Activated CD4-positive, CD25-positive, alpha-beta regulatory T cell treated with anti-CD3 and anti-CD28 coated beads, Interleukin-2, amount 50 U/mL, for 24 hours (primary cell): ENCODE results near the gene RPS6KA5.

Experiments used
- ATAC-seq, 2 donors: fragments of 150-1000 bp; cut with Tn5 transposase; one replicate each; pipeline ENCODE4 v1.10.0; 2021; ENCODE audit warnings: mild to moderate bottlenecking in 1 of 2, moderate library complexity in 1 of 2

The RPS6KA5 gene

GRCh38 chr14:91027561-91027960, 32.9 kb downstream of the RPS6KA5 start:
- ATAC-seq: no peak

- peak; percentile 87 to 88 for ATAC-seq
These were observed 37.8 kb downstream of the RPS6KA5 start for GRCh38 chr14:91022622-91023028.

GRCh38 chr14:91021991-91022621, 38.3 kb downstream of the RPS6KA5 start:
- peak; percentile 41 to 55 for ATAC-seq

GRCh38 chr14:91021115-91021514, 39.3 kb downstream of the RPS6KA5 start:
- ATAC-seq: no peak

GRCh38 chr14:91019673-91020072, 40.8 kb downstream of the RPS6KA5 start:
- no peak for ATAC-seq

GRCh38 chr14:91018481-91018880, 42.0 kb downstream of the RPS6KA5 start:
- ATAC-seq: no peak

- no peak for ATAC-seq
These were observed 43.5 kb downstream of the RPS6KA5 start for GRCh38 chr14:91016800-91017410.

- no peak for ATAC-seq
These were observed 45.0 kb downstream of the RPS6KA5 start for GRCh38 chr14:91015435-91015834.

GRCh38 chr14:91012045-91012444, 48.4 kb downstream of the RPS6KA5 start:
- peak in 1 of 2 donors; percentile 33 for ATAC-seq

- no peak for ATAC-seq
These were observed 50.3 kb downstream of the RPS6KA5 start for GRCh38 chr14:91010153-91010533.

GRCh38 chr14:91009501-91010152, 50.8 kb downstream of the RPS6KA5 start:
- ATAC-seq: peak; percentile 57 to 61

GRCh38 chr14:91008759-91009409, 51.6 kb downstream of the RPS6KA5 start:
- ATAC-seq: no peak

- ATAC-seq: peak in 1 of 2 donors; percentile 45
These were observed 54.7 kb downstream of the RPS6KA5 start for GRCh38 chr14:91005716-91006115.

- ATAC-seq: no peak
These were observed 55.5 kb downstream of the RPS6KA5 start for GRCh38 chr14:91004987-91005386.

GRCh38 chr14:90999299-90999698, 61.1 kb downstream of the RPS6KA5 start:
- no peak for ATAC-seq

GRCh38 chr14:90996967-90997366, 63.5 kb downstream of the RPS6KA5 start:
- no peak for ATAC-seq

- no peak for ATAC-seq
These were observed 64.7 kb downstream of the RPS6KA5 start for GRCh38 chr14:90995785-90996184.

GRCh38 chr14:90993792-90994191, 66.6 kb downstream of the RPS6KA5 start:
- ATAC-seq: peak in 1 of 2 donors; percentile 25

GRCh38 chr14:90991690-90992443, 68.6 kb downstream of the RPS6KA5 start:
- ATAC-seq: peak; percentile 77 to 78

- ATAC-seq: no peak
These were observed 70.3 kb downstream of the RPS6KA5 start for GRCh38 chr14:90990141-90990540.

- ATAC-seq: peak in 1 of 2 donors; percentile 36
These were observed 73.3 kb downstream of the RPS6KA5 start for GRCh38 chr14:90987140-90987539.

- peak in 1 of 2 donors; percentile 27 for ATAC-seq
These were observed 73.9 kb downstream of the RPS6KA5 start for GRCh38 chr14:90986510-90986909.
